Natural killer cell (primary cell): ENCODE results near the gene DEFB123. TPM values are rescaled to one million over a fixed set of nuclear protein-coding genes. Genes with fewer than 3 reads are reported as not detected.

ENCODE experiments used
- ATAC-seq, 3 donors: fragments of 150-1000 bp in 2 of 3; fragments of 200-7000 bp in 1 of 3; cut with Tn5 transposase; 1 replicate in 1 of 3; 2 replicates in 2 of 3; pipeline ENCODE4 v1.10.0; 2021; ENCODE audit warnings: mild to moderate bottlenecking in 2 of 3, moderate library complexity in 2 of 3
- DNase-seq, 2 donors: peaks; one replicate each; pipeline versions ENCODE4 v3.0.0 to v3.0.0-alpha.2; 2013 to 2021; ENCODE audit warnings: mixed read lengths in 1 of 2
- H3K27ac ChIP-seq: one replicate; pipeline ENCODE4 v1.5.1; 2013; ENCODE audit warnings: mild to moderate bottlenecking, low read length
- H3K27me3 ChIP-seq: one replicate; pipeline ENCODE4 v1.6.1; 2013; ENCODE audit warnings: low read length; ENCODE audit not compliant: control insufficient read depth, insufficient read depth
- H3K36me3 ChIP-seq: one replicate; pipeline ENCODE4 v1.6.1; 2013; ENCODE audit warnings: low read length; ENCODE audit not compliant: control insufficient read depth, insufficient read depth
- H3K4me1 ChIP-seq: one replicate; pipeline ENCODE4 v1.6.1; 2013; ENCODE audit warnings: low read length; ENCODE audit not compliant: control insufficient read depth, insufficient read depth
- H3K4me3 ChIP-seq: one replicate; pipeline ENCODE4 v1.5.1; 2013; ENCODE audit warnings: low read length
- H3K9me3 ChIP-seq: one replicate; pipeline ENCODE4 v1.6.1; 2013; ENCODE audit warnings: low read length; ENCODE audit not compliant: control insufficient read depth, insufficient read depth
- H3K27ac Mint-ChIP-seq, 2 donors: one replicate each; pipeline ENCODE4 v1.8.0; 2022; ENCODE audit warnings: mild to moderate bottlenecking in 2 of 2, mixed read lengths in 2 of 2, moderate library complexity in 1 of 2
- H3K27me3 Mint-ChIP-seq, 2 donors: one replicate each; pipeline ENCODE4 v1.8.0; 2022; ENCODE audit warnings: low read depth in 2 of 2, mixed read lengths in 2 of 2
- H3K36me3 Mint-ChIP-seq: one replicate; pipeline ENCODE4 v1.8.0; 2022; ENCODE audit warnings: mixed read lengths
- H3K4me1 Mint-ChIP-seq, 2 donors: one replicate each; pipeline ENCODE4 v1.8.0; 2022; ENCODE audit warnings: mixed read lengths in 2 of 2
- H3K4me3 Mint-ChIP-seq: one replicate; pipeline ENCODE4 v1.8.0; 2022; ENCODE audit warnings: mild to moderate bottlenecking, moderate library complexity, mixed read lengths
- H3K9me3 Mint-ChIP-seq, 2 donors: one replicate each; pipeline ENCODE4 v1.8.0; 2022; ENCODE audit warnings: mixed read lengths in 2 of 2
- WGBS: methylation state at CpG from one replicate; pipeline ENCODE4 v1.1.7; 2013; ENCODE audit warnings: missing lambda C conversion rate; ENCODE audit not compliant: insufficient coverage; 5-methylcytosine and 5-hydroxymethylcytosine counted together
- intact Hi-C: fragments of 100-400 bp; cut with micrococcal nuclease; formaldehyde crosslinking; loops from one replicate; pipeline ENCODE4 v1.14.2; 2022
- total RNA-seq, 4 donors: library from RNA; stranded (reverse); fragments of 120-200 nt in 1 of 4; gene quantifications; one replicate each; pipeline versions ENCODE4 v1.2.3 to v1.2.4, GENCODE V29; 2013 to 2022
- TF ChIP-seq, protein P1 (sequence below): fragments of 200-600 bp; IDR thresholded peaks from one replicate; pipeline ENCODE4 v1.8.0; 2022; ENCODE audit warnings: antibody characterized with exemption

The DEFB123 gene
- total RNA-seq, 3 donors from 2014 or later (not counting 1 experiment from before 2014, with no cell fraction given) = not detected

DNA sequence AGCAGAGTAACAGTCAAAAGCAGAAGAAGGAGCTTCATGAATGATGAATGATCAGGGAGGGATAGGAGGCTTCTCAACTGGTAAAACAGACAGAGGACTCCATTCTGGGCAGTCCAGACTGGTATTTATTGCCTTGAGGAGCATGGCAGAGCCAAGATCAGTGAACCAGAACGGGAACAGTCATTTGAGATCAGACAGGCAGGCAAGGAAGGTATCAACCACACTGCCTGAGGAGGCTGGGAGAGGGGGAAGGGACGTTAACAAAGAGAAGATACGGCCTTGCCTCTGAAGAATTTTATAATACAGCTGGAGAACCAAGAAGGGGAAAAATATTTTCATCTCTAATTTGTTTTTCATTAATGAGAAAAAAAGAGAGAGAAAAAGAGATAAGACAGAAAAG, 34.3 kb upstream of the DEFB123 start, which contains the start of gene DEFB121:
TSS of gene DEFB121 (minus strand) at position 101 of the 400 bp plus-strand sequence. CDS start at position 38, 63 bp downstream.
- TF ChIP-seq, protein P1, sequence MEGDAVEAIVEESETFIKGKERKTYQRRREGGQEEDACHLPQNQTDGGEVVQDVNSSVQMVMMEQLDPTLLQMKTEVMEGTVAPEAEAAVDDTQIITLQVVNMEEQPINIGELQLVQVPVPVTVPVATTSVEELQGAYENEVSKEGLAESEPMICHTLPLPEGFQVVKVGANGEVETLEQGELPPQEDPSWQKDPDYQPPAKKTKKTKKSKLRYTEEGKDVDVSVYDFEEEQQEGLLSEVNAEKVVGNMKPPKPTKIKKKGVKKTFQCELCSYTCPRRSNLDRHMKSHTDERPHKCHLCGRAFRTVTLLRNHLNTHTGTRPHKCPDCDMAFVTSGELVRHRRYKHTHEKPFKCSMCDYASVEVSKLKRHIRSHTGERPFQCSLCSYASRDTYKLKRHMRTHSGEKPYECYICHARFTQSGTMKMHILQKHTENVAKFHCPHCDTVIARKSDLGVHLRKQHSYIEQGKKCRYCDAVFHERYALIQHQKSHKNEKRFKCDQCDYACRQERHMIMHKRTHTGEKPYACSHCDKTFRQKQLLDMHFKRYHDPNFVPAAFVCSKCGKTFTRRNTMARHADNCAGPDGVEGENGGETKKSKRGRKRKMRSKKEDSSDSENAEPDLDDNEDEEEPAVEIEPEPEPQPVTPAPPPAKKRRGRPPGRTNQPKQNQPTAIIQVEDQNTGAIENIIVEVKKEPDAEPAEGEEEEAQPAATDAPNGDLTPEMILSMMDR = no peak
- no peaks in the 10 kb centered on the region for H3K36me3 Mint-ChIP-seq

DNA sequence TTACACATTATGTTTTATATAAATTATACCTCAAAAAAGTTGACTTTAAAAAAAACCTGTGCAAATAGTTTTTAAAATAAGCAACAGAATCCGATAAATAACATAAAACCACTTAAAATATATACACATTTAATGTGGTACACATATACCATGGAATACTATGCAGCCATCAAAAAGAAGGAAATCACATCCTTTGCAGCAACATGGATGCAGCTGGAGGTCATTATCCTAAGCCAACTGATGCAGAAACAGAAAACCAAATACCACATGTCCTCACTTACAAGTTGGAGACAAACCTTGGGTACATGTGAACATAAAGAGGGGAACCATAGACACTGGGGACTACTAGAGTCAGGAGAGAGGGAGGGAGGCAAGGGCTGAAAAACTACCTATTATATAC, 30.4 kb upstream of the DEFB123 start:
- Histone ChIP-seq H3K27ac (no peak overlapping the region), H3K36me3 (no peaks in the 10 kb centered on the region), H3K4me3 (no peak overlapping the region), H3K9me3 (no peaks in the 10 kb centered on the region), H3K27me3 (peaks cover 2% of the 10 kb centered on the region), H3K4me1 (no peaks in the 10 kb centered on the region)
- TF ChIP-seq, protein P1 = no peak
- ATAC-seq (no peak), DNase-seq (no peak)
- Mint-ChIP-seq H3K4me1 (no peaks in the 10 kb centered on the region), H3K36me3 (no peaks in the 10 kb centered on the region), H3K4me3 (no peak overlapping the region), H3K27me3 (peaks cover 0 to 5% of the 10 kb centered on the region in 2 donors), H3K9me3 (no peaks in the 10 kb centered on the region), H3K27ac (no peak overlapping the region)
- intact Hi-C loops = no loop called here
- WGBS = no CpG with 5 or more reads among the region's 1 CpG

More for the DNA sequence above, 34.3 kb upstream of the DEFB123 start, which contains the start of gene DEFB121:
- H3K4me1 ChIP-seq = no peaks in the 10 kb centered on the region
- H3K4me1 Mint-ChIP-seq = no peaks in the 10 kb centered on the region
- no peaks in the 10 kb centered on the region for H3K36me3 ChIP-seq
- H3K9me3 Mint-ChIP-seq = no peaks in the 10 kb centered on the region
- no peaks in the 10 kb centered on the region for H3K9me3 ChIP-seq
- H3K27ac Mint-ChIP-seq = no peak within 1 kb of the TSS
- no peak for ATAC-seq
- no peak within 1 kb of the TSS for H3K4me3 Mint-ChIP-seq
- 61% methylated on average over 3 of the region's 3 CpGs for WGBS
- H3K27ac ChIP-seq = no peak within 1 kb of the TSS
- H3K4me3 ChIP-seq = no peak within 1 kb of the TSS
- H3K27me3 Mint-ChIP-seq = peaks cover 0 to 3% of the 10 kb centered on the region in 2 donors
- H3K27me3 ChIP-seq = peaks cover 2% of the 10 kb centered on the region
- no peak for DNase-seq
- intact Hi-C loops = no loop called here

- Mint-ChIP-seq H3K36me3 (no peaks in the 10 kb centered on the region), H3K4me1 (no peaks in the 10 kb centered on the region), H3K27ac (no peak overlapping the region), H3K4me3 (no peak overlapping the region), H3K27me3 (peaks cover 8% of the 10 kb centered on the region in 2 donors), H3K9me3 (no peaks in the 10 kb centered on the region)
- Histone ChIP-seq H3K9me3 (no peaks in the 10 kb centered on the region), H3K4me3 (no peak overlapping the region), H3K27me3 (peaks cover 2% of the 10 kb centered on the region), H3K36me3 (no peaks in the 10 kb centered on the region), H3K4me1 (no peaks in the 10 kb centered on the region), H3K27ac (no peak overlapping the region)
- intact Hi-C loops = no loop called here
- no peak for DNase-seq
- ATAC-seq = no peak
- WGBS = 84% methylated on average over 5 of the region's 6 CpGs
- TF ChIP-seq, protein P1 = no peak
Observed at GRCh38 chr20:31414381-31414780, 26.1 kb upstream of the DEFB123 start.

DNA sequence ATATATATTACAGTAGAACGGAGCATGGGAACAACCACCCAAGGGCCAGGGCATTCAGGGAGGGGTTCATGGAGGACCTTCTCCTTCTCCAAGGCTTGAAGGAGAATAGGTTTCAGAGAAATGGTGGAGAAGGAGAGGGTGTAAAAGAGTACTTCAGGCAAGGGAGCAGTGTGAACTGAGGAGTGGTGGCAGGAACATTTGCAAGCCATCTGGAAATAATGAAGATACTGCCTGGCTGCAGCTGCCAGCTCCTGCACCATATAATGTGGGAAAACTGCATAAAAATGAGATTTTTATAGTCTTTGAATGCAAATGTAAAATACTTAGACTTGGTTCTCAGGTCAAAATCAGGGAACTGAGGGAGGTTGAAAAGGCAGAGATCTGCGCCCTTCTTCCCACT, 24.8 kb upstream of the DEFB123 start:
- H3K27me3 Mint-ChIP-seq = peaks cover 13 to 18% of the 10 kb centered on the region in 2 donors
- H3K9me3 ChIP-seq = no peaks in the 10 kb centered on the region
- H3K4me3 ChIP-seq = no peak overlapping the region
- no peaks in the 10 kb centered on the region for H3K27me3 ChIP-seq
- H3K27ac Mint-ChIP-seq = no peak overlapping the region
- no peaks in the 10 kb centered on the region for H3K4me1 ChIP-seq
- intact Hi-C loops = no loop called here
- no peak overlapping the region for H3K4me3 Mint-ChIP-seq
- H3K27ac ChIP-seq = no peak overlapping the region
- no peaks in the 10 kb centered on the region for H3K9me3 Mint-ChIP-seq
- no peak for DNase-seq
- TF ChIP-seq, protein P1 = no peak
- H3K36me3 Mint-ChIP-seq = no peaks in the 10 kb centered on the region
- H3K4me1 Mint-ChIP-seq = no peaks in the 10 kb centered on the region
- WGBS = 96% methylated on average over 2 of the region's 2 CpGs
- no peak for ATAC-seq
- no peaks in the 10 kb centered on the region for H3K36me3 ChIP-seq
